Pancreas (tissue), 10 donors: ENCODE measurements around the gene TRABD. TPM values are rescaled to one million over a fixed set of nuclear protein-coding genes. Genes with fewer than 3 reads are reported as not detected.
A peak's percentile ranks its signal among the peaks of the same experiment; 100 is the strongest.

ENCODE experiments used
- ATAC-seq, 4 donors: fragments of 200-7000 bp; cut with Tn5 transposase; one replicate each; pipeline versions ENCODE4 v1.8.0 to v1.9.1; 2020; ENCODE audit warnings: mild to moderate bottlenecking in 4 of 4, moderate library complexity in 4 of 4
- DNase-seq, 6 donors: peaks; one replicate each; pipeline ENCODE4 v3.0.0-alpha.2; 2020
- FAIRE-seq: peaks from 2 replicates; lab custom pipeline; 2012; peaks lifted over from hg19 to GRCh38; lab: Jason Lieb, UNC
- H3K27ac ChIP-seq, 4 donors: fragments of 200-600 bp; sonication (generic); 1 replicate in 3 of 4; 2 replicates in 1 of 4; pipeline versions ENCODE4 v1.5.0 to v1.8.0; 2020
- H3K27me3 ChIP-seq, 4 donors: fragments of 200-600 bp; one replicate each; pipeline ENCODE4 v1.8.0; 2021
- H3K36me3 ChIP-seq, 3 donors: fragments of 200-600 bp; sonication (generic) in 1 of 3; one replicate each; pipeline versions ENCODE4 v1.5.0 to v1.8.0; 2020 to 2021
- H3K4me1 ChIP-seq, 3 donors: fragments of 200-600 bp; one replicate each; pipeline ENCODE4 v1.8.0; 2021
- H3K4me3 ChIP-seq, 4 donors: fragments of 200-600 bp; sonication (generic) in 2 of 4; one replicate each; pipeline versions ENCODE4 v1.5.0 to v1.8.0; 2020 to 2021
- H3K9me3 ChIP-seq, 4 donors: fragments of 200-600 bp; one replicate each; pipeline ENCODE4 v1.8.0; 2021
- WGBS, 2 donors: extraction: QIAGEN DNeasy Blood & Tissue Kit; methylation state at CpG; one replicate each; pipeline ENCODE4 v1.1.7; 2013; 5-methylcytosine and 5-hydroxymethylcytosine counted together
- intact Hi-C, 3 donors: fragments of 100-400 bp; cut with DNase I; formaldehyde crosslinking; loops; one replicate each; pipeline versions ENCODE4 v1.11.1 to v1.14.2; 2022
- polyA plus RNA-seq, 2 donors: library from polyadenylated mRNA; stranded (reverse); fragments of 200-250 nt; gene quantifications; one replicate each; pipeline ENCODE4 v1.2.3, GENCODE V29; 2013
- total RNA-seq, 6 donors: library from RNA; stranded (reverse); fragmentation: NEBNext Ultra II Directional in 4 of 6; extraction: Animal tissue kit (Norgen Biotek cat#: 25700) in 4 of 6; gene quantifications; one replicate each; pipeline versions ENCODE4 v1.2.1 to v1.2.4, GENCODE V29; 2021 to 2023
- TF ChIP-seq, protein P1 (sequence below), 4 donors: fragments of 200-600 bp; sonication (generic) in 3 of 4; IDR thresholded peaks; one replicate each; pipeline versions ENCODE4 v1.5.0 to v1.8.0; 2021; ENCODE audit warnings: antibody characterized with exemption in 4 of 4
- donor health status: healthy with polysubstance abuse.
- donor health status: DM: no; HTN: no; CAD: no; lungs with moderate emphysema.
- donor health status: DM: no; HTN: no; CAD: no.
- donor health status: control.
- donor health status: control.
- donor health status: Bipolar disorder and iron deficiency.
- donor health status: DM: yes; HTN: yes; CAD: no.
- donor health status: DM: no; HTN: no; CAD: no.
- donor health status: DM: no; HTN: no; CAD: no.
- donor health status: DM: yes; HTN: yes; CAD: no.

The TRABD gene
- total and polyA plus RNA-seq, 8 donors, result 25.9 to 107 (median 51.7) TPM

DNA sequence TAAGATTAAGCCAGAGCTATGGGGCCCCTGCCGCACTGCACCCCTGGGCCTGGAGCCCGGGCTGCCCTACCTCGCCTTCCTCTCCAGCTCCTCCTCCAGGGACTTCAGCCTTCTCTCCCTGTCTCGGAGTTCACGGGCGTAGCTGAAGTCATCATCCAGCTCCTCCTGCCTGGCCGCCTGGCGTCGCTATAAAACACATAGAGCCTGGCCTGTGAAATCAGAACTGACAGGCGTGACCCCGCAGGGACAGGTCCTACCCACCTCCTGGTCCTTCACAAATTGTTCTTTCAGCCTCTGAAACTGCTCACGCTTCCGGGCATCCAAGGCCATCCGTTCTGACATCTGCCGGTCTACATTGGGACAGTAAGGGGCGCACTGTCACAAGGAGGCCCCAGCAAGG lies 38.4 kb downstream of the TRABD start:
- WGBS, 2 donors, result 92 to 93% methylated on average over 16 of the region's 16 CpGs
- FAIRE-seq (no peak), DNase-seq (no peak), ATAC-seq (no peak)
- peaks cover 0 to 53% (median 22%) of the 10 kb centered on the region in 3 donors for H3K36me3 ChIP-seq
- TF ChIP-seq, protein P1, sequence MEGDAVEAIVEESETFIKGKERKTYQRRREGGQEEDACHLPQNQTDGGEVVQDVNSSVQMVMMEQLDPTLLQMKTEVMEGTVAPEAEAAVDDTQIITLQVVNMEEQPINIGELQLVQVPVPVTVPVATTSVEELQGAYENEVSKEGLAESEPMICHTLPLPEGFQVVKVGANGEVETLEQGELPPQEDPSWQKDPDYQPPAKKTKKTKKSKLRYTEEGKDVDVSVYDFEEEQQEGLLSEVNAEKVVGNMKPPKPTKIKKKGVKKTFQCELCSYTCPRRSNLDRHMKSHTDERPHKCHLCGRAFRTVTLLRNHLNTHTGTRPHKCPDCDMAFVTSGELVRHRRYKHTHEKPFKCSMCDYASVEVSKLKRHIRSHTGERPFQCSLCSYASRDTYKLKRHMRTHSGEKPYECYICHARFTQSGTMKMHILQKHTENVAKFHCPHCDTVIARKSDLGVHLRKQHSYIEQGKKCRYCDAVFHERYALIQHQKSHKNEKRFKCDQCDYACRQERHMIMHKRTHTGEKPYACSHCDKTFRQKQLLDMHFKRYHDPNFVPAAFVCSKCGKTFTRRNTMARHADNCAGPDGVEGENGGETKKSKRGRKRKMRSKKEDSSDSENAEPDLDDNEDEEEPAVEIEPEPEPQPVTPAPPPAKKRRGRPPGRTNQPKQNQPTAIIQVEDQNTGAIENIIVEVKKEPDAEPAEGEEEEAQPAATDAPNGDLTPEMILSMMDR (IDR thresholded peaks at IDR 0.05), result no peak
- no peaks in the 10 kb centered on the region for H3K9me3 ChIP-seq
- intact Hi-C loops, result no loop called here
- no peak overlapping the region for H3K27ac ChIP-seq
- no peak overlapping the region for H3K4me3 ChIP-seq
- no peaks in the 10 kb centered on the region for H3K27me3 ChIP-seq
- H3K4me1 ChIP-seq, result no peaks in the 10 kb centered on the region

DNA sequence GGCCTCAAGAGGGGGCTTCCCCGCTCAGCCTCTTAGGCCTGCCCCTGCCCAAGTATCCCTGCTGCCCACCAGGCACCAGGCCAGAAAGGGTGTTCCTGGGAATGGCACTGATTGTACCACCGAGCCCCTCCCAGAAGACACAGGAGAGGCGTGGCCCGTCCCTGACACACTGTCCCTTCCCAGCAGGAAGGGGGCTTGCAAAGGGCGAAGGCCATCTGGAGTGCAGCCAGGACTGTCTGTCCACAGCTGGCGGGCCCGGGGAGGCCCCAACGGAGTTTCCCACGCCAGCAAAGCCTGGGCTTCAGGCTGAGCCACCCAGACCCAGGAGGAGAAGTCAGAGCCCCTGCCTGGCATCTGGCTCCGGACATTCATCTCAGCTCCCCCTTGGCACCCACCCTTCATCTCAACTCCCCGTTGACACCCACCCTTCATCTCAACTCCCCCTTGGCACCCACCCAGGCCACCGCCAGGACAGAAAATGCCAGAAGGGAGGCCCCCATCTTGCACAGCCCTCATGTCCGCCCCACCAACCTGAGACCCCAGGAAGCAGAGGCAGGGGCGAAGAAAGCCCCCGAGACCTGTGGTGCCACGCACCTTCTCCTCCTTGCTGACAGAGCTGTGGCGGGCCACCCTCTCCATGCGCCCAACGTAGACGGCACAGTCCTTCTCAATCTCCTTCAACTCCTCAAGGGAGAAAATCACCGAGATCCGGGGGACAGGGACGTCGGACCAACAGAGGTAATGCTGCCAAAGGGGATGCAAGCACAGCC lies 39.7 kb downstream of the TRABD start:
- TF ChIP-seq, protein P1 (IDR thresholded peaks at IDR 0.05), result no peak
- Histone ChIP-seq H3K36me3 (peaks cover 0 to 51% (median 22%) of the 10 kb centered on the region in 3 donors), H3K4me3 (no peak overlapping the region), H3K27me3 (no peaks in the 10 kb centered on the region), H3K4me1 (no peaks in the 10 kb centered on the region), H3K27ac (no peak overlapping the region), H3K9me3 (no peaks in the 10 kb centered on the region)
- intact Hi-C loops, result no loop called here
- ATAC-seq (peak in 3 of 4 donors; percentile 5 to 46 (median 14)), FAIRE-seq (no peak), DNase-seq (peak in 4 of 6 donors; percentile 33 to 73 (median 54))
- 71 to 72% methylated on average over 20 to 24 of the region's 24 CpGs for WGBS, 2 donors

DNA sequence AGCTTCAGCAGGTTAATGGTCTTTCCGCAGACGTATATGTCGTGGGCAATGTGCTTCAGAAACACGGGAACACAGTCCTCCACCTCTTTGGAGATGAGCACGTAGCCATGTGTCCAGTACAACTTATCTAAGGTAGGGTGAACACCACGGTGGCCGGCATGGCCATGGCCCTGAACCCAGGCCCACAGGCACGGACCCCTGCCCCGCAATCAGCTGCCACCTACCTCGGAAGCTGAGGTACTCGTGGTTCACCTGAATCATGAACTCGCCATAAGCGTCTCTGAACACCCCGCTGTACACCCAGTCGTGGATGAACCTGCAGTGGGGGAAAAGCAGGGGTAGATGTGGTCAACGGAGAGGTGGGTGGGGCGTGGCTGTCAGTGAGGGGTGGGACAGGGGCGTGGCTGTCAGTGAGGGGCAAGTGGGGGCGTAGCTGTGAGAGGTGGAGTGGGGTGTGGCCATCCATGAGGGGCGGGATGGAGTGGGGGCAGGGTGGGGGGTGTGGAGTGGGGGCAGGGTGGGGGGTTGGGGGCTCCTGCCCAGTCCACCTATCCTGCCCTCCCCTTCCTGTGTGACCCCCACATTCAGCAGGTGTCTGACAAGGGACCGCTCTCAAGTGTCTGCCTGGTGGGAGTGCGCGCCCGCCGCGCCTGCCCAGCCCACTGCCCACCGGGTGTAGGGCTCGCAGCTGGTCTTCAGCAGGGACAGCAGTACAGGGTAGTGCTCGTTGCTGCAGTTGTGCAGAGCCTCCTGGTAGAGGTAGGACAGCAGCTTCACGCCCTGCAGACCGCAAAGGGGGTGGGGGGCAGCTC lies 40.6 kb downstream of the TRABD start:
- H3K36me3 ChIP-seq, result peaks cover 0 to 42% (median 22%) of the 10 kb centered on the region in 3 donors
- TF ChIP-seq, protein P1 (IDR thresholded peaks at IDR 0.05), result no peak
- H3K27me3 ChIP-seq, result no peaks in the 10 kb centered on the region
- no peaks in the 10 kb centered on the region for H3K4me1 ChIP-seq
- 92% methylated on average over 29 to 31 of the region's 31 CpGs for WGBS, 2 donors
- no peak for ATAC-seq
- H3K27ac ChIP-seq, result no peak overlapping the region
- DNase-seq, result peak in 1 of 6 donors; percentile 34
- intact Hi-C loops, result no loop called here
- H3K4me3 ChIP-seq, result no peak overlapping the region
- no peak for FAIRE-seq
- H3K9me3 ChIP-seq, result no peaks in the 10 kb centered on the region

DNA sequence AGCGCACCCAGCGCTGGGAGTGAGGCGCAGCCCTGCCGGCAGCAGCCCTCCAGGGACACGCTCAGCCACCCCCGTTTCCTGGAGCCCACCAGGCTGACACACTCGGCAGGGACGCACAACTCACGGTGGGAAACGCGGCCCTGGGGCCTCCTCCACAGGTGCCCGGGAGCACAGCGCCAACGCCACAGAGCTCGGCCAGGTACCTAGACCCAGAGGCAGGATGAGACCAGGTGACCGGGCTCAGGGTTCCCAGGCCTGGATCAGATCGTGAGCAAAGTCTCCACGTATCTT lies 41.1 kb downstream of the TRABD start:
- Histone ChIP-seq H3K36me3 (peaks cover 0 to 37% (median 17%) of the 10 kb centered on the region in 3 donors), H3K9me3 (no peaks in the 10 kb centered on the region), H3K4me1 (no peaks in the 10 kb centered on the region), H3K4me3 (no peak overlapping the region), H3K27ac (no peak overlapping the region), H3K27me3 (no peaks in the 10 kb centered on the region)
- WGBS, 2 donors, result 90 to 93% methylated on average over 18 of the region's 18 CpGs
- intact Hi-C loops, result no loop called here
- TF ChIP-seq, protein P1 (IDR thresholded peaks at IDR 0.05), result no peak
- no peak for ATAC-seq
- DNase-seq, result peak in 1 of 6 donors; percentile 76
- no peak for FAIRE-seq
